Skeletal muscle cell (primary cell): ENCODE measurements around the gene CACTIN.
"Not testable (repeated sequence)": the region's sequence is repeated elsewhere in the genome, so short reads cannot be mapped to it uniquely, and the experiment has no call there.

Source experiments
- DNase-seq: peaks from one replicate; pipeline ENCODE4 v3.0.0-alpha.2; 2010; ENCODE audit warnings: low read depth
- H3K4me3 ChIP-seq: 2 replicates; pipeline ENCODE4 v1.5.1; 2011; ENCODE audit warnings: low read depth, mild to moderate bottlenecking, control low read depth, low read length, moderate library complexity

CACTIN gene

GRCh38 chr19:3603121-3603811 lies 23.3 kb downstream of the CACTIN start:
- H3K4me3 ChIP-seq = no peak overlapping the region

GRCh38 chr19:3601021-3601420 lies 25.6 kb downstream of the CACTIN start:
- no peak overlapping the region for H3K4me3 ChIP-seq
- no peak for DNase-seq

More at GRCh38 chr19:3603121-3603811, 23.3 kb downstream of the CACTIN start:
- DNase-seq = no peak

- no peak for DNase-seq
- H3K4me3 ChIP-seq = no peak overlapping the region
Observed at GRCh38 chr19:3599776-3600187, 26.8 kb downstream of the CACTIN start.

- DNase-seq = no peak
Observed at GRCh38 chr19:3595521-3596061, 31.0 kb downstream of the CACTIN start.

GRCh38 chr19:3593156-3593555 lies 33.4 kb downstream of the CACTIN start:
- no peak overlapping the region for H3K4me3 ChIP-seq
- DNase-seq = no peak

More at GRCh38 chr19:3595521-3596061, 31.0 kb downstream of the CACTIN start:
- no peak overlapping the region for H3K4me3 ChIP-seq

GRCh38 chr19:3591876-3592613 lies 34.5 kb downstream of the CACTIN start:
- no peak overlapping the region for H3K4me3 ChIP-seq

GRCh38 chr19:3590991-3591659 lies 35.5 kb downstream of the CACTIN start:
- no peak overlapping the region for H3K4me3 ChIP-seq
- no peak for DNase-seq

More at GRCh38 chr19:3591876-3592613, 34.5 kb downstream of the CACTIN start:
- no peak for DNase-seq

- no peak overlapping the region for H3K4me3 ChIP-seq
- DNase-seq = no peak
Observed at GRCh38 chr19:3589949-3590348, 36.6 kb downstream of the CACTIN start.

GRCh38 chr19:3589439-3589838 lies 37.2 kb downstream of the CACTIN start:
- H3K4me3 ChIP-seq = no peak overlapping the region
- no peak for DNase-seq

- no peak overlapping the region for H3K4me3 ChIP-seq
- DNase-seq = no peak
Observed at GRCh38 chr19:3586707-3587346, 39.8 kb downstream of the CACTIN start.

GRCh38 chr19:3586127-3586626 lies 40.4 kb downstream of the CACTIN start:
- H3K4me3 ChIP-seq = peak overlapping the region; percentile 36
- no peak for DNase-seq

GRCh38 chr19:3585301-3586126 lies 41.1 kb downstream of the CACTIN start, which contains the start of gene GIPC3:
Gene GIPC3 (plus strand): TSS chr19:3585478. CDS start chr19:3585598, 120 bp downstream.
- H3K4me3 ChIP-seq = peak within 1 kb of the TSS; percentile 36

GRCh38 chr19:3584036-3584802 lies 42.4 kb downstream of the CACTIN start:
- not testable (repeated sequence) for DNase-seq, H3K4me3 ChIP-seq

More at GRCh38 chr19:3585301-3586126, 41.1 kb downstream of the CACTIN start, which contains the start of gene GIPC3:
- no peak for DNase-seq

- not testable (repeated sequence) for H3K4me3 ChIP-seq, DNase-seq
Observed at GRCh38 chr19:3581792-3582191, 44.8 kb downstream of the CACTIN start.

- no peak overlapping the region for H3K4me3 ChIP-seq
- peak; percentile 83 for DNase-seq
Observed at GRCh38 chr19:3580156-3580934, 46.2 kb downstream of the CACTIN start.

- no peak for DNase-seq
- no peak overlapping the region for H3K4me3 ChIP-seq
Observed at GRCh38 chr19:3578390-3578789, 48.2 kb downstream of the CACTIN start.
